ENCODE measurements around the gene BUD31. TPM values are rescaled to one million over a fixed set of nuclear protein-coding genes. Genes with fewer than 3 reads are reported as not detected.

The BUD31 gene
- 126 and 130 TPM in 2 replicates for polyA plus RNA-seq (2013)

- peak within 1 kb of the TSS; percentile 88 for H4K91ac ChIP-seq (ENCODE audit: low read depth, low read length)
- peak within 1 kb of the TSS; percentile 99 for H3K4ac ChIP-seq (ENCODE audit: low read depth, low read length)
- H2AFZ ChIP-seq (ENCODE audit: insufficient read depth, low read length, poor library complexity): peak within 1 kb of the TSS; percentile 81
- peak within 1 kb of the TSS; percentile 97 for H3K9ac ChIP-seq (ENCODE audit: low read length)
- peak within 1 kb of the TSS; percentile 95 for H2BK120ac ChIP-seq (ENCODE audit: insufficient read depth, low read length, poor library complexity)
- peak; percentile 90 to 96 for DNase-seq
- H3K79me2 ChIP-seq (ENCODE audit: control insufficient read depth, insufficient read depth, low read length, poor library complexity): peaks cover 19% of the 10 kb centered on the region
- H2BK12ac ChIP-seq (ENCODE audit: low read length): peak within 1 kb of the TSS; percentile 41
- WGBS (ENCODE audit: extremely low coverage, insufficient coverage, insufficient read length): no CpG with 5 or more reads among the region's 72 CpGs
- H3K36me3 ChIP-seq (ENCODE audit: control insufficient read depth in 1 of 2, insufficient read depth in 2 of 2, low read length in 2 of 2): peaks cover 30 to 42% of the 10 kb centered on the region in 2 experiments
- H3K23ac ChIP-seq (ENCODE audit: low read length): no peak within 1 kb of the TSS
- H2BK5ac ChIP-seq (ENCODE audit: low read depth, low read length, poor library complexity): peak within 1 kb of the TSS; percentile 94
- peak within 1 kb of the TSS; percentile 96 for H3K27ac ChIP-seq (ENCODE audit: low read depth, low read length)
- peaks cover 2 to 7% of the 10 kb centered on the region in 2 experiments for H3K4me1 ChIP-seq (ENCODE audit: control insufficient read depth in 1 of 2, insufficient read depth in 2 of 2, low read length in 2 of 2)
- peak within 1 kb of the TSS; percentile 79 for H3K4me2 ChIP-seq (ENCODE audit: low read length)
- H3K9me3 ChIP-seq (ENCODE audit: insufficient read depth, low read depth, low read length): no peaks in the 10 kb centered on the region
- peak within 1 kb of the TSS; percentile 99 for H3K14ac ChIP-seq (ENCODE audit: low read length)
- H4K8ac ChIP-seq (ENCODE audit: low read depth, low read length): peak within 1 kb of the TSS; percentile 99
- H3K79me1 ChIP-seq (ENCODE audit: low read length): peaks cover 14% of the 10 kb centered on the region
- H3K4me3 ChIP-seq (ENCODE audit: low read depth, low read length): peak within 1 kb of the TSS; percentile 97
- peaks cover 2% of the 10 kb centered on the region for H3K27me3 ChIP-seq (ENCODE audit: insufficient read depth, low read length)
- peak within 1 kb of the TSS; percentile 98 for H4K12ac ChIP-seq (ENCODE audit: low read depth, low read length)
- peak within 1 kb of the TSS; percentile 98 for H3K18ac ChIP-seq (ENCODE audit: low read length)
- H2AK5ac ChIP-seq (ENCODE audit: low read length): peak within 1 kb of the TSS; percentile 99
These were observed at the start of gene BUD31, which contains the start of gene PDAP1 for GRCh38 chr7:99408379-99409191. Gene BUD31 (plus strand): TSS chr7:99408969. CDS start chr7:99411093, 2,124 bp downstream. Gene PDAP1 (minus strand): TSS chr7:99408597. CDS start chr7:99408548, 49 bp downstream.

- Histone ChIP-seq H3K18ac (ENCODE audit: low read length) (no peak overlapping the region), H3K9ac (ENCODE audit: low read length) (no peak overlapping the region), H3K79me1 (ENCODE audit: low read length) (no peaks in the 10 kb centered on the region), H3K4me3 (ENCODE audit: low read depth, low read length) (no peak overlapping the region), H3K79me2 (ENCODE audit: control insufficient read depth, insufficient read depth, low read length, poor library complexity) (no peaks in the 10 kb centered on the region), H4K8ac (ENCODE audit: low read depth, low read length) (no peak overlapping the region), H3K4me1 (ENCODE audit: control insufficient read depth in 1 of 2, insufficient read depth in 2 of 2, low read length in 2 of 2) (no peaks in the 10 kb centered on the region), H3K4ac (ENCODE audit: low read depth, low read length) (no peak overlapping the region), H2AK5ac (ENCODE audit: low read length) (no peak overlapping the region), H4K91ac (ENCODE audit: low read depth, low read length) (no peak overlapping the region), H2BK12ac (ENCODE audit: low read length) (no peak overlapping the region), H2AFZ (ENCODE audit: insufficient read depth, low read length, poor library complexity) (no peak overlapping the region), H2BK120ac (ENCODE audit: insufficient read depth, low read length, poor library complexity) (no peak overlapping the region), H3K23ac (ENCODE audit: low read length) (no peak overlapping the region), H4K12ac (ENCODE audit: low read depth, low read length) (no peak overlapping the region), H3K4me2 (ENCODE audit: low read length) (no peak overlapping the region), H3K9me3 (ENCODE audit: insufficient read depth, low read depth, low read length) (peaks cover 3% of the 10 kb centered on the region), H2BK5ac (ENCODE audit: low read depth, low read length, poor library complexity) (no peak overlapping the region), H3K27me3 (ENCODE audit: insufficient read depth, low read length) (no peaks in the 10 kb centered on the region), H3K36me3 (ENCODE audit: control insufficient read depth in 1 of 2, insufficient read depth in 2 of 2, low read length in 2 of 2) (peaks cover 49 to 62% of the 10 kb centered on the region in 2 experiments), H3K27ac (ENCODE audit: low read depth, low read length) (no peak overlapping the region), H3K14ac (ENCODE audit: low read length) (no peak overlapping the region)
- DNase-seq: no peak
- WGBS (ENCODE audit: extremely low coverage, insufficient coverage, insufficient read length): no CpG with 5 or more reads among the region's 22 CpGs
These were observed 49.2 kb upstream of the BUD31 start for GRCh38 chr7:99359465-99360154.

DNA sequence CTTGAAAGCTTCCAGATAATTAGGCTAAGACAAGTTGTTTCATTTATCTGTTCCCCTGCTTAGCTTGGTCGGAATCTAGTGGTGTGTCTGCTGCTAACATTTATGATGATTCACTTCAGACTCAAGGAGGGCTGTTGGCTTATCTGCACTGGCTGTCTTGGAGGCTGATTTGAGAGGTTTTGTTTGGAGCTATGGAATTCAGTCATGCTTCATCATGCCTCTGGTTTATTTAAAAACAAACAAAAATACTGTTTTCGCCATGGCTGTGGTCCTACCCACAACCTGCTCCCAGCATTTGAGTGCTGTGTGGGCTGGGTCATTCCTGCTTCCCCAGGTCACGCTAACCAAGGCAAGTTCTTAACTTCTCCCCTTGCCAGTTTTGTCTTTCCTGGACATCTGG lies 46.0 kb upstream of the BUD31 start:
- Histone ChIP-seq H3K4me3 (ENCODE audit: low read depth, low read length) (no peak overlapping the region), H2AFZ (ENCODE audit: insufficient read depth, low read length, poor library complexity) (no peak overlapping the region), H2AK5ac (ENCODE audit: low read length) (no peak overlapping the region), H3K9me3 (ENCODE audit: insufficient read depth, low read depth, low read length) (peaks cover 3% of the 10 kb centered on the region), H3K4me2 (ENCODE audit: low read length) (no peak overlapping the region), H3K23ac (ENCODE audit: low read length) (no peak overlapping the region), H3K27me3 (ENCODE audit: insufficient read depth, low read length) (no peaks in the 10 kb centered on the region), H3K14ac (ENCODE audit: low read length) (no peak overlapping the region), H3K27ac (ENCODE audit: low read depth, low read length) (no peak overlapping the region), H4K12ac (ENCODE audit: low read depth, low read length) (no peak overlapping the region), H3K4me1 (ENCODE audit: control insufficient read depth in 1 of 2, insufficient read depth in 2 of 2, low read length in 2 of 2) (no peaks in the 10 kb centered on the region), H2BK120ac (ENCODE audit: insufficient read depth, low read length, poor library complexity) (no peak overlapping the region), H2BK5ac (ENCODE audit: low read depth, low read length, poor library complexity) (no peak overlapping the region), H3K79me1 (ENCODE audit: low read length) (no peaks in the 10 kb centered on the region), H2BK12ac (ENCODE audit: low read length) (no peak overlapping the region), H4K91ac (ENCODE audit: low read depth, low read length) (no peak overlapping the region), H3K36me3 (ENCODE audit: control insufficient read depth in 1 of 2, insufficient read depth in 2 of 2, low read length in 2 of 2) (peaks cover 58 to 70% of the 10 kb centered on the region in 2 experiments), H3K9ac (ENCODE audit: low read length) (no peak overlapping the region), H3K18ac (ENCODE audit: low read length) (no peak overlapping the region), H3K79me2 (ENCODE audit: control insufficient read depth, insufficient read depth, low read length, poor library complexity) (no peaks in the 10 kb centered on the region), H4K8ac (ENCODE audit: low read depth, low read length) (no peak overlapping the region), H3K4ac (ENCODE audit: low read depth, low read length) (no peak overlapping the region)
- DNase-seq: peak; percentile 60 to 68
- no CpG with 5 or more reads among the region's 3 CpGs for WGBS (ENCODE audit: extremely low coverage, insufficient coverage, insufficient read length)

GRCh38 chr7:99363286-99363685 lies 45.5 kb upstream of the BUD31 start:
- H2BK5ac ChIP-seq (ENCODE audit: low read depth, low read length, poor library complexity): no peak overlapping the region
- H3K18ac ChIP-seq (ENCODE audit: low read length): no peak overlapping the region
- H3K27me3 ChIP-seq (ENCODE audit: insufficient read depth, low read length): no peaks in the 10 kb centered on the region
- peaks cover 3% of the 10 kb centered on the region for H3K9me3 ChIP-seq (ENCODE audit: insufficient read depth, low read depth, low read length)
- no peaks in the 10 kb centered on the region for H3K79me1 ChIP-seq (ENCODE audit: low read length)
- no peak overlapping the region for H4K12ac ChIP-seq (ENCODE audit: low read depth, low read length)
- H2AK5ac ChIP-seq (ENCODE audit: low read length): no peak overlapping the region
- no peaks in the 10 kb centered on the region for H3K79me2 ChIP-seq (ENCODE audit: control insufficient read depth, insufficient read depth, low read length, poor library complexity)
- H4K8ac ChIP-seq (ENCODE audit: low read depth, low read length): no peak overlapping the region
- WGBS (ENCODE audit: extremely low coverage, insufficient coverage, insufficient read length): no CpG with 5 or more reads among the region's 5 CpGs
- peaks cover 54 to 65% of the 10 kb centered on the region in 2 experiments for H3K36me3 ChIP-seq (ENCODE audit: control insufficient read depth in 1 of 2, insufficient read depth in 2 of 2, low read length in 2 of 2)
- peak in 1 of 2 donors; percentile 74 for DNase-seq
- no peak overlapping the region for H3K4me3 ChIP-seq (ENCODE audit: low read depth, low read length)
- H3K4ac ChIP-seq (ENCODE audit: low read depth, low read length): no peak overlapping the region
- H3K23ac ChIP-seq (ENCODE audit: low read length): no peak overlapping the region
- H2AFZ ChIP-seq (ENCODE audit: insufficient read depth, low read length, poor library complexity): no peak overlapping the region
- H3K4me1 ChIP-seq (ENCODE audit: control insufficient read depth in 1 of 2, insufficient read depth in 2 of 2, low read length in 2 of 2): no peaks in the 10 kb centered on the region
- no peak overlapping the region for H3K9ac ChIP-seq (ENCODE audit: low read length)
- H2BK12ac ChIP-seq (ENCODE audit: low read length): no peak overlapping the region
- no peak overlapping the region for H3K14ac ChIP-seq (ENCODE audit: low read length)
- H3K4me2 ChIP-seq (ENCODE audit: low read length): no peak overlapping the region
- no peak overlapping the region for H2BK120ac ChIP-seq (ENCODE audit: insufficient read depth, low read length, poor library complexity)
- H4K91ac ChIP-seq (ENCODE audit: low read depth, low read length): no peak overlapping the region
- H3K27ac ChIP-seq (ENCODE audit: low read depth, low read length): no peak overlapping the region
